ENCODE data around the gene ZSCAN16. TPM values are rescaled to one million over a fixed set of nuclear protein-coding genes. Genes with fewer than 3 reads are reported as not detected.

The ZSCAN16 gene
- total and polyA plus RNA-seq, 4 experiments from 2014 or later: 12.4 to 14.8 (median 13.8) TPM

DNA sequence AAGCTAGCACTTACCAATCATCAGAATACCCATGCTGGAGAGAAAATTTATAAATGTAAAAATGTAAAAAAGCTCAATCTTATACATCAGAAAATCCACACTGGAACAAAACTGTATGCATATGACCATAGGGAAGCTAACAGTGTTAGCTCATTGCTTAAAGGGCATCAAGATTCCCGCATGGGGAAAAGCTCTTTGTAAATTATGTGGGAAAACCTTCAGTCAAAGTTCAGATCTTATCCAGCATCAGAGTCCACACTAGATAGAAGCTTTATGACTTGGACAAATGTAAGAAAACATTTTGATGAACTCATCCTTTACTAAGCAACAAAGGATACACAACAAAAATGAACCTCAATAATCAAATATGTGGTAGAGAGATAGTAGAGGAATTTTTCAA is 52.0 kb downstream of the ZSCAN16 start:
- POLR2A ChIA-PET (ENCODE audit: partially characterized antibody): no interaction called here
- Histone ChIP-seq H3K36me3 (ENCODE audit: insufficient read depth, low read length) (no peaks in the 10 kb centered on the region), H3K4me3 (ENCODE audit: low read length in 2 of 2) (no peak overlapping the region), H3K27me3 (ENCODE audit: insufficient read depth, low read length) (no peaks in the 10 kb centered on the region), H3K9me3 (ENCODE audit: control insufficient read depth in 1 of 2, low read length in 2 of 2) (no peaks in the 10 kb centered on the region), H3K27ac (ENCODE audit: low read depth, low read length) (no peak overlapping the region), H3K4me1 (ENCODE audit: insufficient read depth, low read length) (no peaks in the 10 kb centered on the region)
- Mint-ChIP-seq H3K36me3 (no peaks in the 10 kb centered on the region), H3K9me3 (peaks cover 0 to 6% (median 2%) of the 10 kb centered on the region in 8 donors), H3K27ac (no peak overlapping the region), H3K27me3 (peaks cover 22 to 41% of the 10 kb centered on the region in 2 donors), H3K4me1 (no peaks in the 10 kb centered on the region), H3K4me3 (no peak overlapping the region)
- CTCF ChIA-PET (ENCODE audit: partially characterized antibody): no interaction called here
- intact Hi-C loops (cut with micrococcal nuclease): no loop called here
- no peak for DNase-seq

Other genes starting within 250 kb of the ZSCAN16 start
- gene OR2B2, start 212.2 kb upstream of the ZSCAN16 start, total RNA-seq: not detected
- not detected for gene OR2B2, start 212.2 kb upstream of the ZSCAN16 start, polyA plus RNA-seq
- gene OR2B6, start 167.4 kb upstream of the ZSCAN16 start, total RNA-seq: not detected
- gene OR2B6, start 167.4 kb upstream of the ZSCAN16 start, polyA plus RNA-seq: not detected
- gene ZNF165, start 44.0 kb upstream of the ZSCAN16 start, total RNA-seq: 1 to 10 TPM in 1 of 2 experiments, under 1 TPM in 1; 0.75 to 1.4 TPM
- under 1 TPM; 0.78 to 0.96 TPM for gene ZNF165, start 44.0 kb upstream of the ZSCAN16 start, polyA plus RNA-seq
- gene ZKSCAN8, start 17.3 kb downstream of the ZSCAN16 start, total RNA-seq: 10 to 100 TPM; 40.8 to 43.3 TPM
- 1 to 10 TPM in 1 of 2 donors, not detected in 1; 1.8 TPM for gene ZKSCAN8, start 17.3 kb downstream of the ZSCAN16 start, polyA plus RNA-seq
- gene ZSCAN9, start 100.7 kb downstream of the ZSCAN16 start, total RNA-seq: 1 to 10 TPM; 3.4 to 4.4 TPM
- gene ZSCAN9, start 100.7 kb downstream of the ZSCAN16 start, polyA plus RNA-seq: 1 to 10 TPM; 1.2 to 3.5 TPM
- 10 to 100 TPM in 1 of 2 experiments, 1 to 10 TPM in 1; 9.9 to 11.1 TPM for gene ZKSCAN4, start 127.7 kb downstream of the ZSCAN16 start, total RNA-seq
- 1 to 10 TPM; 2.4 to 5.2 TPM for gene ZKSCAN4, start 127.7 kb downstream of the ZSCAN16 start, polyA plus RNA-seq
- gene NKAPL, start 134.7 kb downstream of the ZSCAN16 start, total RNA-seq: under 1 TPM in 1 of 2 experiments, not detected in 1; 0.33 TPM
- gene NKAPL, start 134.7 kb downstream of the ZSCAN16 start, polyA plus RNA-seq: under 1 TPM in 1 of 2 donors, not detected in 1; 0.15 TPM
- gene ZSCAN26, start 142.5 kb downstream of the ZSCAN16 start, total RNA-seq: 10 to 100 TPM; 23.3 to 26.5 TPM
- 10 to 100 TPM; 13.1 to 14.2 TPM for gene ZSCAN26, start 142.5 kb downstream of the ZSCAN16 start, polyA plus RNA-seq
- gene PGBD1, start 157.0 kb downstream of the ZSCAN16 start, total RNA-seq: 1 to 10 TPM; 1.1 to 1.4 TPM
- gene PGBD1, start 157.0 kb downstream of the ZSCAN16 start, polyA plus RNA-seq: under 1 TPM; 0.08 to 0.31 TPM
- gene ZSCAN31, start 211.5 kb downstream of the ZSCAN16 start, total RNA-seq: under 1 TPM; 0.73 to 0.97 TPM
- 1 to 10 TPM in 1 of 2 donors, under 1 TPM in 1; 0.86 to 1.2 TPM for gene ZSCAN31, start 211.5 kb downstream of the ZSCAN16 start, polyA plus RNA-seq
- 10 to 100 TPM; 12.4 to 12.6 TPM for gene ZKSCAN3, start 225.3 kb downstream of the ZSCAN16 start, total RNA-seq
- gene ZKSCAN3, start 225.3 kb downstream of the ZSCAN16 start, polyA plus RNA-seq: 1 to 10 TPM; 2.3 to 4.2 TPM